Mucosa of gallbladder (tissue), 1 donor: ENCODE results near the gene TUBA1B. TPM values are rescaled to one million over a fixed set of nuclear protein-coding genes. Genes with fewer than 3 reads are reported as not detected.

ENCODE experiments used
- DNase-seq: peaks from one replicate; pipeline ENCODE4 v3.0.0-alpha.2; 2020; ENCODE audit warnings: low spot score
- total RNA-seq: library from RNA; stranded (reverse); gene quantifications from one replicate; pipeline ENCODE4 v1.2.1, GENCODE V29; 2021
- donor health status: DM: no; HTN: no; CAD: no.

TUBA1B gene
- total RNA-seq, 1 donor from 2014 or later: 361 TPM

DNA sequence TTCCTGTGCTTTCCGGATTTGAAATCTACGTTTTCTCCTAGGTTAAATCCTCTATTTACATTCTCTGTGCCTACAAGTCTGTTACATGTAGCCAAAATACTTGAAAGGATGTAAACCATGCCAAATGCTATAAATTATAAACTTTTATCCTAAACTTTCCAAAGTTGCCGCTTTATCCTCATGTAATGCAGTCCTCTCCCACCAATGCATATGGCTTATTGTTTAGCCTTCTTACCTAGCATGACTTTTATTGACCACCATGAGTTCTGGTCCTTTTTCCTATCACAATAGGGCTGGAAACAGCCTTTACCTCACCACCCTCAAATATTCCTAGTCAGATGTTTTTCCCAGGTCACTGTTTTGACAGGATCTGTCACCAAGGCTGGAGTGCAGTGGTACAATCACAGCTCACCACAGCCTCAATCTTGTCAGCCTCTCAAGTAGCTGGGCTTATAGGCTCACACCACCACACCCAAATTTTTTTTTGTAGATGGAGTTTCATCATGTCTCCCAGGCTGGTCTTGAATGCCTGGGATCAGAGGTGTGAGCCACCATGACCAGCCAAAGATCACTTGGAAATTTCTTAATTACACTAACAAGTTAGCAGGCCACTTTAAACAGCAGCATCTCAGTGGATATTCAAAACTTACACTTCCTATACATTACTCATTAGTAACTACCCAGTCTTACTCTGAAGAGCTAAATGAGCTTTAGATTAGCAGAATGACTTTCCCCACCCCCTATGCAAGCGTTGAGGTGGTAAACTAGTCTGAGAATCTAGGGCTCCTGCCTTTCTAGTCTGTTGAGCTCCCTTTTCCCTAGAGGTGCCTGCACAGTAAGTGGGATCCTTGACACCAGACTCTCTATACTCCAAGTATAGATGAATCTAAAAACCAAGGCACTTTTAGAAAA is 4.1 kb downstream of the TUBA1B start:
- no peak for DNase-seq

DNA sequence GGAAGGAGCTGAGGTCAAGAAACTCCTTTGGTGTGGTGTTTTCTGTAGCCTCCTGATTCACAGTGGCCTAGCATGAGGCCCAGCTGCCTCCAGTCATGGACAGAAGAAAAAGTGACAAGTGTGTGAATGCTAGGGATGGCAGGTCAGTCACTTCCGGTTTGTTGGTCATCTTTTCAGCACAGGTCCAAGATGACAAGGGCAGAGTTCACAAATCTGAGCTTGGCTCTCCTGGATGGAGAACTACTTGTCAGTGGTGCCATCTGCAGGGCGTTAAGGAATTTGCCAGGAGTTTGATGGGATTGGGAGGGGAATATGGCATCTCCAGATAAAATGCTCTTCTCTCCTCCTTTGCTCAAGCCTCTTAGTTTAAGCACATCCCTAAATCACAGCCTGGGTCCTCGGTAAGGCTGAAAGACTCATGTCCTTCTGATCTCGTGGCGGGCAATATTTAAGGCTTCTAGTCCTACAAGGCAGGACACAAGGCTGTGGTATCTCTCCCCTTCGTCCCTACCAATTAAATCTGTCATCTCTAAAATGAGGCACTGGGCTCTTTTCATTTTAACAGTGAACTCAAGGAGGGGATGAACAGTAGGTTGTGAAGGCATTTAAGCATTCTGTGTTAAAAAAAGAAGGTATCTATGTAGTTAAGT is 10.0 kb downstream of the TUBA1B start:
- DNase-seq: peak; percentile 41

DNA sequence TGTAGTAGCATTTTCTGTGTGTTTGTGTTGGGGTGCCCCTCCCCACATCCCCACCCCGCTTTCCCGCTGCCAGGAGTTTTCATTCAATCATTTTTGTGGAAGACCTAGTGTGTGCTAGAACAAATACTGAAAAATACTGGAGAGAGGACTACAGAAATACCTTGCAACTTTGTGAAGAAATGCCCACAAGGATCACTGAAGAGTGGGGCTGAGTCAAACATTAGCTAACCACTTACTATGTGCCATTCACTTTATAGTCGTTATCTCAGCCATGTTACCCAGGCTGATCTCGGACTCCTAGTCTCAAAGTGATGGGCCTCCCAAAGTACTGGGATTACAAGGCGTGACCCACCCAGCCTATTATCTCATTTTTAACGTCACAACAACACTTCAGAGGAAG is 20.0 kb downstream of the TUBA1B start:
- no peak for DNase-seq

DNA sequence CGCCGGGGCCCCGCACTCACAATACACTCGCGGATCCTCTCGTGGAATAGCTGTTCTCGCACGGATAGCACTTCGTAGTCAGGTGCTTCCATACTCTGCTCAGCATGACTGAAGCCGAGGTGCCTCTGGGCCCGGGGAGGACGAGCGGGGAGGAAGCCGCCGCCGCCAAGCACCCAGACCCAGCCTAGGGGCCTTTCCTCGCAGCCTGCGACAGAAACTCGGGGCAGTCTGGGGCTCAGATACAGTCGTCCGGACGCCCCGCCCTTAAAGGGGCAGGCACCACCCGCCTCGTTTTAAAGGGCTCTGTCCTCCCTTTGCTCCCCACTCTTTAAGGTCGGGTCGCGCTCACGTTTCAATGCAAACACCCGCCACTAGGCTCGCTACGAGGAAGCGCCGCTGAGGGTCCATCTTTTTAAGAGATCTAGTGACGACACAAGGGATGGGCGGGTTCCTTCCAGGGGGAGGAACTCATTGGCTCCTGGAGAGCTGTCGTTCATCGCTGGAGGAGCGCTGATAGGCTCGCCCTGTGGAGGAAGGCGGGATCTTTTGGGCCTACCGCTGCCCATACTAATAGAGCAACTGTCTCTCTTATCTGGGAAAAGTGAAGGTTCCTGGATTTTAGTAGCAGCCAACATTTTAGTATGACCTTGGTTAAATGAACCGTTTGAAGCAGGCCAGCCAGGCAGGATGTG is 20.6 kb downstream of the TUBA1B start, which contains the start of gene LMBR1L:
LMBR1L (minus strand) TSS at position 384 of the 692 bp plus-strand sequence; CDS start at position 92, 292 bp downstream.
- DNase-seq: peak; percentile 98

DNA sequence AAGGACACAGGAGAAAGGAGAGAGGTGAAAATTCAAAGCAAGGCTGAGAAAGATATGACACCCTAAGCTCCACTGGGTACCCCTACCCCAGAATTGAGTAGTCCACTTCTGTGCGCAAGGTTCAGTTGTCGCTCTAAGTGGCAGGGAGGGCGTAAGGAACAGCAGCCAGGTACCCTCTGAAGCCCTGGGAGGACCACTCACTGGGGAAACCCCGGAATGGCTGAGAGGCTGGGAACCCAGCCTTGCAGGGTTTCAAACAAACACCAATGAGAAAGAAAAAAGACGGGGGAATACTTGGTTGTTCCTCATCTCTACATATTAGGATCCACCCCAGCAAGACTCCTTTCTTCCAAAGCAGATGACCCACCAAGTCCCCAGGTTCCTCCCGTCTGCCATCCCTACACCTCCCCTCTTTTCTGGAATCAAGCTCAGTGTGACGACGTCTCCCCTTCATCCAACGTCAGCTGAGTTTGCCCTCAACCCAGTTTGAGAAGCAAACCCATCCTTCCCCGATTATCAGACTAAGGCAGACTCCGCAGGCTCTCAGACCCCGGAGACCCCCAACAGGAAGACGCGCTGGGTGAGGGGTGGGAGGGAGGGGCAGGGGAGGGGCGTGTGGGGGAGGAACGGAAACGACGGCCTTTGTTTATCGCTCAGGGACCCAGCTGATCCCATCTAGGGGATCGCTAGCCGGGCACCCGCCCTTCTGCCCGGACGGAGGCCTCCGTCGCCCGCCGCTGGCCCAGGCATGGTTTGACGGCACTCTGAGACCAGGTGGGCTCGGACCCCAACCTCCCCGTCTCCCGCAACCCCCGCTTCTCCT is 21.3 kb downstream of the TUBA1B start:
- DNase-seq: no peak

- peak; percentile 43 for DNase-seq
Observed at GRCh38 chr12:49108958-49109404, 22.2 kb downstream of the TUBA1B start.

- no peak for DNase-seq
Observed at GRCh38 chr12:49105504-49106084, 25.6 kb downstream of the TUBA1B start.

DNA sequence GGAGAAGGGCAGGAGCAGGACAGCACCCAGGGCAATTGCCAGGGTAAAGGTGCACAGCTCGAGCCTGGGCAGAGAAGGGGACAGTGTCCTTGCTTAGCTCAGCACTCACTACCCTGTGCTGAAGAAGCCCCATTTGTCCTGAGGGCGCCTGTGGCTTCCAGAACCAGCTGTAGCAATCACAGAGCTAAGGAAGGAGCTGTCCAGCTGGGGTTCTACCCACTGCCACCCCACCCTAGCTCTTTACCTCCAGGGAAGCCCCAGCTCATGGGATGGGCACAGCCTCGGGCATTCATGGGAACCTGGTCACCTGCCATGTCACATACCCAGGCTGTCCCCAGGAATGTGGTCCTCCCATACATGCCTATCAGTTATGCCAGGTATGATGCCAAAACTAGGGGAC is 26.4 kb downstream of the TUBA1B start:
- DNase-seq: no peak

DNA sequence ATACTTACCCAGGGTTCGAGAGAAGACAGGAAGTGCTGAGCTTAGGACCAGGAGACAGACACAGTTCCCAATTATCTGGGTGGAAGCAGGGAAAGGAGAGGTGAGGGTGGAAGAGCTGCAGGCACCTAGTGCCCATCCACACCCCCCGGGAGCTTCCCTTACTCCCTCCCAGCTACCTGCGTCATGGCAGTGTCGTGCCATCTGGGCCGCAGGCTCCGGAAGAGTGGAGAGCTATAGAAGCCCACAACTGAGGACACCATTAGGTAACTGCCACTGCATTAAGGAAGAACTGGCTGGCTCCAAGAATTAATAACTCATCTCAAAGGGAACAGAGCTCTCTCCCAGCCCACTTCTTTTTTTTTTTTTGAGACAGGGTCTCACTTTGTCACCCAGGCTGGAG is 30.8 kb downstream of the TUBA1B start:
- no peak for DNase-seq

- no peak for DNase-seq
Observed at GRCh38 chr12:49098703-49099102, 32.5 kb downstream of the TUBA1B start.

DNA sequence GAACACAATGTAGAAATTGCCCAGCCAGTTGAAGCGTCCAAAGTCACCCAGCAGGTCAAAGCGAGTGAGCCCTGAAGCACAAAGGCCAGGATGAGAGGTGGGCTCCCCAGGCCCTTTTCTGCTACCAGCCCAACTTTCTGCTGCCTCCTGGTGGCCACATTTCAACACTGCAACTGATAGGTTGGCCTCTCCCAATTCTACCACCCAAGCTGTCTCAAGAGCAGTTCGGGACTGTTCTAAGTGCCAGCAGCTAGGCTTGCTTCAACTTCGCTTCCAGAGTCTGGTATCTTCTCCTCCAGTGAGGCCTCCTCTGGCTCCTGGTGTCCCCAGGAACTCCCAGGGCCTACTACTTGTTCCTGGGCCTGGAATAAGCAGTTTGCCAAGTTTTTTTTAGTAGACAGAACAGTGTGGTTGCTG is 33.2 kb downstream of the TUBA1B start:
- DNase-seq: peak; percentile 44

DNA sequence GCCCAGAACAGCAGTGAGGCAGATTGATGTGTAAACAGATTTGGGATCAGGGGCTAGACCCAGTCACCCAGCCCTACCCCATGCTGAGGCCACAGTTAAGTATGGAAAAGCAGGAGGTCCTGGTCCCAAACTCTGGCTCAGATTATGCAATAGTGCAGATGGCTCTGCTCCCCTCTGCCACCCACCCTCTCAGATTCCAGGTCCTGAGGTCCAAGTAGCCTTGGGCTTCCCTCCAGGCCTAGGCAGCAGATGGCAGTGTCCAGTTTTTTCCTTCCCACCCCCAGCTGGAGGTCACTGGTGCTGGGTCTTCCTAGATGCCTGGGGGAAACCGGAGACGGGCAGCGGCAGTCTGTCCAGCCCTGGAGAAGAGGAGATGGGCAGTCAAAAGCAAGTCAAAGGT is 33.8 kb downstream of the TUBA1B start:
- no peak for DNase-seq

- no peak for DNase-seq
Observed at GRCh38 chr12:49094975-49095365, 36.2 kb downstream of the TUBA1B start.

DNA sequence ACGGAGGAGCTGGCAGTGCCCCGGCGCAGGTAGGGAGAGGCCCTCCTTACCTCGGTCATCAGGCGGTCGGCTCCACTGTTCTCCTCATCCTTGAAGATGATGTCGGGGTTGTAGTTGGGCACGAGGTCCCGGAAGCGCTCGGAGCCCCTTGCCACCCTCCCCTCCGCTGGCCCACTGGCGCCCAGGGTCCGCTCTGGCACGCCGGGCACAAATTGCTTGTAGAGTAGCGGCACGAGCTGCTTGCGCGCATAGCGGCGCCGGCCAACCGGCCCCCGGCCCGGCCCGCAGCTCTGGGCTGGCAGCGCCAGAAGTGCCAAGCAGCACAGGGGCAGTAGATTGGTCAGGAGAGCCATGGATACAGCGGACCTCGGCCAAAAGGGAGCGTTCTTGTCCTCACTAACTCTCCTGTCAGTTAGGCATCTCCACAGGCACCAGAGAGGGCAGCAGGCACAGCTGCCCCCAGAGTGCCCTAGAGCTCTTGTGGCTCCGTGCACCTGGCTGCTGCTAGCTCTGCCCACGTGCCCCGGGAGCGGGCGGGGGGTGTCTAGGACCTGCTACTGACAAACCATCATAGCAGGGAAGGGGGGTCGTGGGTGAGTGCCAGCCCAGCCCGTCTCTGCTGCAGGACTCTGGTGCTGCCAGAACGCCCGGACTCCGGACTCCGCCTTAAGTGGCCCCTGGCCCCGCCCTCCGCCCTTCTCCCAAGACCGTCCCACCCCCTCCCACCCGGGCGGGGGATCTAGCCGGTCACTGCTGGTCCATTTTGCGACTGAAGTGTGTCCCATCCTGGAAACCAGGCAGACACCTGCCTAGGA is 36.8 kb downstream of the TUBA1B start, which contains the start of gene DHH:
DHH (minus strand) TSS at position 642 of the 815 bp plus-strand sequence; CDS start at position 353, 289 bp downstream.
- no peak for DNase-seq

DNA sequence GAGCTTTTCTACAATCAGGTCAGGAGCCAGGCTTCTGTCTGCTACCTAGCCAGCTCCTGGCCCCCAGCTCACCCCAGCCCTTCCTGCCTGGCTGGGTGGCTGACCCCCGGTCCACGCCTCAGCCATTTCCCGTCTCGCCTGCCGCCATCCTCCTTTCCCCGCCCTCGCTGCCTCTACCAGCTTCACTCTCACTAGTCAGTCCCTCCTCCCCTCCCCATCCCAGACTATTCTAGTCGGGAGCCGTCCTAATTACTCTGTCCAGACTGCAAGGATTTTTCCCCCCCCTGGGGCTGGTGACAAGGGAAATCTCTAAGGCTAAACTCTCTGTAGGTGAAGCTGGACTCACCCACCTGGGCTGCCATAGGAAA is 37.4 kb downstream of the TUBA1B start:
- DNase-seq: no peak

- DNase-seq: no peak
Observed at GRCh38 chr12:49092816-49093406, 38.3 kb downstream of the TUBA1B start.

DNA sequence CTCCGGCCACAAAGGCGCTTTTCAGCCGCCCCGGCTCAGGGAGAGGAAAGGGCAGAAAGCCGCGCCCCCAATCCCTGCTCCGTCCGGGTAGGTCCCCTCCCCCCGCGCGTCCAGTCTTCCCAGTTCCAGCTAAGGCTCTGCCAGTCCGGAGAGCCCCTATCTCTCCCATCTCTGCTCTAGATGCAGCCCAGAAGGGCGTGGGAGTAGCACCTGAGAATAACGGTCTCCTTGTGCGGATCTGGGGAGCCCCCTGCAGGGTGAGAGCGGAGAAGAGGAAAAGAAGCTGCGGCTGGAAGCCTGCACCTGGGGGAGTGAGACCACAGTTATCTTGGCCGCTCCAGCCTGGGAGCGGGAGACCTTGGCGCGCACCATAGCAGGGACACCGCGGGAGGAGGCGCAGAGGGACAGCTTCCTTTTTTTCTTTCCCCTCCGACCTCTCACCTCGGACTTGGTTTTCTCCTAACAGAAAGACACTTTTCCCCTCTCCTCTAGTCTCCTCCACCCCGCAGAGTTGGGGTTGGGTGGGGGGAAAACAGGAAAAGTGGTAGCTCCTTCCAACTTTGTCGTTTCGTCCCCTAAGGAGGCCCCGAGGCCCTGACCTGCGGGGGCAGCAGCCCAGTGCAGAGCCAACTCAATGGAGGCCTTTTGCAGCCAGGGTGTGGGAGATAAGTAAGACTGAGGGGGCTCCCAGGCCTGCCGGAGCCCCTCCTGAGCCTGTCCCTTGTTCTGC is 38.9 kb downstream of the TUBA1B start:
- no peak for DNase-seq

GRCh38 chr12:49091836-49092085 is 39.4 kb downstream of the TUBA1B start:
- DNase-seq: no peak
